ENCODE measurements around the gene FOCAD.

Gene FOCAD

GRCh38 chr9:20870115-20870514 is 186.1 kb downstream of the FOCAD start:
- TF ChIP-seq CTCF (IDR thresholded peaks at IDR 0.05; ENCODE audit: control insufficient read depth, insufficient read depth, low read depth, low read length, missing control alignments), result no peak
- H3K4me3 ChIP-seq (ENCODE audit: control insufficient read depth, low read depth, low read length), result no peak overlapping the region
- DNase-seq (ENCODE audit: low read depth), result no peak

- DNase-seq (ENCODE audit: low read depth), result peak; percentile 76
- no peak overlapping the region for H3K4me3 ChIP-seq (ENCODE audit: control insufficient read depth, low read depth, low read length)
- no peak for TF ChIP-seq CTCF (IDR thresholded peaks at IDR 0.05; ENCODE audit: control insufficient read depth, insufficient read depth, low read depth, low read length, missing control alignments)
These were observed 188.4 kb downstream of the FOCAD start for GRCh38 chr9:20872340-20872977.

- TF ChIP-seq CTCF (IDR thresholded peaks at IDR 0.05; ENCODE audit: control insufficient read depth, insufficient read depth, low read depth, low read length, missing control alignments), result no peak
- peak; percentile 25 for DNase-seq (ENCODE audit: low read depth)
- no peak overlapping the region for H3K4me3 ChIP-seq (ENCODE audit: control insufficient read depth, low read depth, low read length)
These were observed 189.3 kb downstream of the FOCAD start for GRCh38 chr9:20873240-20873865.

GRCh38 chr9:20880271-20880670 is 196.2 kb downstream of the FOCAD start:
- no peak for TF ChIP-seq CTCF (IDR thresholded peaks at IDR 0.05; ENCODE audit: control insufficient read depth, insufficient read depth, low read depth, low read length, missing control alignments)
- H3K4me3 ChIP-seq (ENCODE audit: control insufficient read depth, low read depth, low read length), result no peak overlapping the region
- no peak for DNase-seq (ENCODE audit: low read depth)

- DNase-seq (ENCODE audit: low read depth), result no peak
- TF ChIP-seq CTCF (IDR thresholded peaks at IDR 0.05; ENCODE audit: control insufficient read depth, insufficient read depth, low read depth, low read length, missing control alignments), result no peak
- no peak overlapping the region for H3K4me3 ChIP-seq (ENCODE audit: control insufficient read depth, low read depth, low read length)
These were observed 196.6 kb downstream of the FOCAD start for GRCh38 chr9:20880675-20881074.

GRCh38 chr9:20884985-20885593 is 201.0 kb downstream of the FOCAD start:
- TF ChIP-seq CTCF (IDR thresholded peaks at IDR 0.05; ENCODE audit: control insufficient read depth, insufficient read depth, low read depth, low read length, missing control alignments), result peak; percentile 68
- H3K4me3 ChIP-seq (ENCODE audit: control insufficient read depth, low read depth, low read length), result no peak overlapping the region
- no peak for DNase-seq (ENCODE audit: low read depth)

Data from AG09309 (cell line).